ENCODE data around the gene UBE2E2.

DNA sequence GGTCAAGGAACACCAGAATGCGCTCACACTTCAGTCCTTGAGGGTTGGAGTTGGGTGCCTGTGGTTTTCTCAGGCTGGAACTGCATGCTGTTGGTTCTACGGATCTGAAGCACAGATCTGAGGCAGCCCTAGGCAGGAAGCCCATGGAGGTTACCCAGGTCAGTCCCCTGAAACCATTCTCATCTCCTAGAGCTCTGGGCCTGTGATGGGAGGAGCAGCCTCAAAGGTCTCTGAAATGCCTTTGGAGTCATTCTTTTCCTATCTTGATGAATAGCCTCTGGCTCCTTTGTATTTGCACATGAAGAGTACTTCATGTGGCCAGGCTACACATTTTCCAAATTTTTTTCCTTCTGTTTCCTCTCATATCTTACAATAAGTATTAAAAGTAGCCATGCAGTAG lies 423.3 kb downstream of the UBE2E2 start:
- TF ChIP-seq, protein P1, sequence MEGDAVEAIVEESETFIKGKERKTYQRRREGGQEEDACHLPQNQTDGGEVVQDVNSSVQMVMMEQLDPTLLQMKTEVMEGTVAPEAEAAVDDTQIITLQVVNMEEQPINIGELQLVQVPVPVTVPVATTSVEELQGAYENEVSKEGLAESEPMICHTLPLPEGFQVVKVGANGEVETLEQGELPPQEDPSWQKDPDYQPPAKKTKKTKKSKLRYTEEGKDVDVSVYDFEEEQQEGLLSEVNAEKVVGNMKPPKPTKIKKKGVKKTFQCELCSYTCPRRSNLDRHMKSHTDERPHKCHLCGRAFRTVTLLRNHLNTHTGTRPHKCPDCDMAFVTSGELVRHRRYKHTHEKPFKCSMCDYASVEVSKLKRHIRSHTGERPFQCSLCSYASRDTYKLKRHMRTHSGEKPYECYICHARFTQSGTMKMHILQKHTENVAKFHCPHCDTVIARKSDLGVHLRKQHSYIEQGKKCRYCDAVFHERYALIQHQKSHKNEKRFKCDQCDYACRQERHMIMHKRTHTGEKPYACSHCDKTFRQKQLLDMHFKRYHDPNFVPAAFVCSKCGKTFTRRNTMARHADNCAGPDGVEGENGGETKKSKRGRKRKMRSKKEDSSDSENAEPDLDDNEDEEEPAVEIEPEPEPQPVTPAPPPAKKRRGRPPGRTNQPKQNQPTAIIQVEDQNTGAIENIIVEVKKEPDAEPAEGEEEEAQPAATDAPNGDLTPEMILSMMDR (conservative IDR thresholded peaks at IDR 0.05 in 1 of 2, IDR thresholded peaks at IDR 0.05 in 1 of 2; ENCODE audit: extremely low read depth in 1 of 2, insufficient read depth in 1 of 2, low read depth in 1 of 2, low read length in 2 of 2), result no peak
- TF ChIP-seq EZH2 (IDR thresholded peaks at IDR 0.05; ENCODE audit: borderline replicate concordance, low read length), result no peak
